Limb (tissue), 2 donors: ENCODE data around the gene CDH13.
A peak's percentile ranks its signal among the peaks of the same experiment; 100 is the strongest.

Experiments
- DNase-seq, 2 donors: peaks; one replicate each; pipeline ENCODE4 v3.0.0-alpha.2; 2016; ENCODE audit errors: extremely low spot score in 2 of 2

Gene CDH13

DNA sequence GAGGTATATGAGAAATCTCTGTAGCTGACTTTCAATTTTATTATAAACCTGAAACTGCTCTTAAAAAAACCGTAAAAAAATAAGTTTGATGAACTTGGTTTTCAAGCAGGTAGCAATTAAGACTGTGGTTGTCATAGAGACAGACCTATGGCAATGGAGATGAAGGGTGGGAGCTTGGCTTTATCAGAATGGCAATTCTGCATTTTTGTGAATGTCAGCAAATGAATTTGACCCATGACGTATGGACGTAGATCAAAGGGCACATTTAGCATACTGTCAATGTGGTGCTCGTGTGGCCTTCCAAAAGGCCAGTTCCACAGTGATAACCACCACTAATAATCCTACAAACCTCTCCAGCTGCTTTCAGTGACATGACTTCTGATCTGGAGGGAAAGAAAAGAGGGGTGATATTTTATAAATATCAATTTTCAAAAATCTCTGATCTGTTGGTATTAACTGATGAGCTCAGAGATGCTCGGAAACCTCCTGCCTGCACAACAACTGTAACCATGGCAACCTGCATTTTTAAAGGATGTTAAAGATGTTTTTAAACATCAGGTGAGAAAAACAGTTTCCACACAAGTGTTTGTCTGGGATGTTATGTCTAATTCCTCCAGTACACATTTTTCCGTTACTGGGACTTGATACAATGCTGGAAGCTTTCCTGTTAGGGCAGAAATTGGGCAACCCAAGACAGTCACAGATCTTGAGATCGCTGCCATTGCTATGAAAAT lies 533.7 kb downstream of the CDH13 start:
- no peak for DNase-seq

GRCh38 chr16:83162791-83163190 lies 536.0 kb downstream of the CDH13 start:
- DNase-seq: no peak

DNA sequence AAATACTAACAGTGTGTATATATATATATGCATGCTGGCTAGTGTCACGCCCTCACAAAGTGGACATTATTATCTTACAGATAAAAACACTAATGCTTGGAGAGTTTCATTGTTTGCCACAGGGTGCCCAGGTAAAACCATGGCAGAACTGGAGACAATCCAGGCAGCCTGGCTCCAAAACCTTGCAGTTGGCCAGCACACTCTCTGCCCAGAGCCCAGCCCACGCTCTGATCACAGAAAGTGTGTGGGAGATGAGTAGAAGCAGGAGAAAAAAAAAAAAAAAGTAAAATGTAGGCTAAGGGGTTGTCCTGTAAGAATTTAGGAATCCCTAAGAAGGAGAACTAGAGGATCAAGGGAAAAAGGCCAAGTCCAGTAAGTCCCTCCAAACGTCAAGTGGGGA lies 538.0 kb downstream of the CDH13 start:
- no peak for DNase-seq

GRCh38 chr16:83171396-83171795 lies 544.6 kb downstream of the CDH13 start:
- no peak for DNase-seq

- no peak for DNase-seq
Measured at GRCh38 chr16:83174671-83175070, 547.9 kb downstream of the CDH13 start.

- DNase-seq: no peak
Measured at GRCh38 chr16:83176802-83177201, 550.0 kb downstream of the CDH13 start.

GRCh38 chr16:83185902-83186301 lies 559.1 kb downstream of the CDH13 start:
- DNase-seq: no peak

- DNase-seq: no peak
Measured at GRCh38 chr16:83187405-83187804, 560.6 kb downstream of the CDH13 start.

- DNase-seq: no peak
Measured at GRCh38 chr16:83196796-83197195, 570.0 kb downstream of the CDH13 start.

GRCh38 chr16:83197450-83197849 lies 570.7 kb downstream of the CDH13 start:
- DNase-seq: no peak

DNA sequence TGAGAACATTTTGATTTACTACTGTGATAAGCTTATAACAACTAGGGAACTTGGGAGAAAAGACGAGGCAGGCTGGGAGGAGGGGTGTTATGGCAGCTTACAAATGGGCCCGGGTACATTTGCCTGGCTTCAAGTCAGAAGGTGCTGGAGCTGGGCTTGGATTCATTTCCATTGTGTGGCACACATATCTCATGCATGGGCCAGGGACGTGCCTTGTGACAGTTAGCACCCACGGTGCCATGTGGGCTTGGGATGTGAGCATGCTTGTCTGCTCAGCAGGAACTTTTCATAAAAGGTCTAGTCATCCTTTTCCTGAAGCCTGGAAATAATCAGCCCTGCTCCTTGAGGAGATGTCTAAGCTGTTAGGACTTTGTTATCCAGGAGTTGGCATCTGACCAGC lies 572.2 kb downstream of the CDH13 start:
- DNase-seq: no peak

DNA sequence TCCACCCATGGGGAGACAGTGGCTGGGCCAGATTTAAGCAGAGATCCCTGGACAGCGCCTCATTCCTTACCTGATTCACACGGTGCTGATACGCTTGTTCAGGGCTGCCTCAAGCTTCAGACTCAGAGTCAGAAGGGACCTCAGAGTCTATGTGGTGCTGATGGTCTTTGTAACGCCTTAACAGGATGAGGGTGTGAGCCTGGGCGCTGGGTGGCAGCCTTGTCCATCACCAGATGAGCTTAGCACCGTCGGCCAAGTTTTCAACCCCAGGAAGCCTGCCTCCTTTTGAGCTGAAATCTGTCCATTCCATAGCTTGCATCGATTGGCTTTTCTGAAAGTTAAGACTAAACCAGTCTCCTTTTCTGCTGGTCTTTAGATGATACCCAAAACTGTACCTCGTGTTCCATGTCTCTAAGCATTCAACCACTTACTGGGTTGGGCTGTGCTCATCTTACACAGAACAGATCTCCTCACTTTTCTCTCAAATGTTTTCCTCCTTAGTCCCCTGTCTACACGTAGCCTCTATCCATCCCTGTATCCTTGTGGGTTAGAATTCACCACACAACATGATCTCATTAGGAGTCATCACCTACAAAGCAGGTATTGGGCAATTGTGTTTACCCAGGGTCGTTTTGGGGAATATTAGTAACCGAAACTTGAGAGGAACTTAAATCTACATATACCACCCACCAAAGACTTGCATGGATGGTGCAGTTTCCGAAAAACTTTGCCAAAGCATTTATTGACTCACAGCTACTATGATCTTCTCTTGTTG lies 573.4 kb downstream of the CDH13 start:
- DNase-seq: no peak

GRCh38 chr16:83201748-83202147 lies 575.0 kb downstream of the CDH13 start:
- DNase-seq: no peak

- DNase-seq: no peak
Measured at GRCh38 chr16:83205896-83206295, 579.1 kb downstream of the CDH13 start.

DNA sequence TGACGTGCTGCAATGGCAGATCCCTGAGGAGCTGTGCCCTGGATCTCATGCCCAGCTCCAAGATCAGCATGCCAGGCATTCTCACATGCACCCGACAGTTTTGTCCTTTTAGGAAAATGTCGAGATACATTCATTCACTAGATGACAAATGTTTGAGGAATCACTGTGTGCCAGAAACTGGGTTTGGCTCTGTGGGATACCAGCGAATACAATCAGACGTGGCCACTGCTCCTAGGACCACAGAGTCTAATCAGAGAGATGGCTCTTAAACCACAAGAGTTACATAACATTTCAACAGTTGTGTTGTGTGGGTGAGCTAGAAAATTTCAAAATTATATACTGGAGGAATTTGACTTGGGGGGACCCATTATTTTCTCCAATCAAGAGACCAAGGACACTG lies 579.7 kb downstream of the CDH13 start:
- DNase-seq: no peak

DNA sequence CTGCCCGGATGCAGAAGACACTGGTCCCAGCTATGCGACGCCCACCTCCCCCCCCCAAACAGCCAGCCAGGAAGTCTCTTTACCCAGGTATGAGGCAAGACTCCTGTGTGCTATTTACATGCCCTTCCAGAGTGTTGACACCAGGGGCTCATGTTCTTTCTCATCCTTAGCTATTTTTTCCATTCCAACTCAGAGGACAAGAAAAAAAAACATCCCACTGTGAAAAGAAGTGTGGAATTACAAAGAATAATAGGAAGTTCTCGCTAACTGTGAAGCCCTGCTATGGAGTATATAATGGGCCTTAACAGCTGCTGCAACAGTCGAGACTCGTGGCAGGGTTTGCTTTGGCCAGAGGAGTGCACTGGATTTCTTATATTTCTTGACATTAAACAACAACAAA lies 584.9 kb downstream of the CDH13 start:
- peak in 1 of 2 donors; percentile 3 for DNase-seq

- no peak for DNase-seq
Measured at GRCh38 chr16:83212301-83212841, 585.6 kb downstream of the CDH13 start.

DNA sequence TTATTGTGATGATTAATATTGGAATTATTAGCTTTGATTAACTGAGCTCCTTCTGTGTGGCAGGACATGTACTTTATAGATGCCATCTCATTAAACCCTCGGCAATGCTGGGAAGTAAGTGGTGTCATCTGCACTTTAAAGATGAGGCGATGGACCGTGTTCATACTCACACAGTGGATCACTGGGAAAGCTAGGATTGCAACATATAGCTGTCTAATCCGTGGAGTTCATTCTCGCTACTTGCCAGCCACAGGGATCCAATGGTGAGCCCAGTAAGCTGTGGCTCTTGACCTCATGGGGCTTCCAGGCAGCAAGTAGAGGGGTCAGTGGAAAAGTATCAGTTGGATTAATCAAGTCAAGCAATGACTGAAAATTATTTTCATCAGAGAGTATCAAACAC lies 587.9 kb downstream of the CDH13 start:
- DNase-seq: no peak

- DNase-seq: peak in 1 of 2 donors; percentile 48
Measured at GRCh38 chr16:83215406-83216001, 588.7 kb downstream of the CDH13 start.

DNA sequence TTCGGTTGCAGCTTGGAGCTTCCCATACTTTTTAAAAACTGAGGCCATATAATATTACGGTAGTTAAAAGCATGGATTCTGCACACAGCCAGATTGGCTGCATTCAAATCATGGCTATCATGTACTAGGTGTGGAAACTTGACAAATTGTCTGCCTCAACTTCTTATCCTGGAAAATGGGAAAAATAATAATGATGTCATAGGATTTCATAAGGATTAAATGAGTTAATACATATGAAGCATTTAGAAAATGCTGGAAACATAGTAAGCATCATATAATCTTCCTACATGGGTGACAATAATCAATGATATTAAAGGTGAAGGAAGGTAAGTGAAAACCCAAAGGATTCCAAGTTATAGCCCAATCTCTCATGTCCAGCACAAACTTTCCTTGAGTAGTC lies 592.5 kb downstream of the CDH13 start:
- DNase-seq: no peak

DNA sequence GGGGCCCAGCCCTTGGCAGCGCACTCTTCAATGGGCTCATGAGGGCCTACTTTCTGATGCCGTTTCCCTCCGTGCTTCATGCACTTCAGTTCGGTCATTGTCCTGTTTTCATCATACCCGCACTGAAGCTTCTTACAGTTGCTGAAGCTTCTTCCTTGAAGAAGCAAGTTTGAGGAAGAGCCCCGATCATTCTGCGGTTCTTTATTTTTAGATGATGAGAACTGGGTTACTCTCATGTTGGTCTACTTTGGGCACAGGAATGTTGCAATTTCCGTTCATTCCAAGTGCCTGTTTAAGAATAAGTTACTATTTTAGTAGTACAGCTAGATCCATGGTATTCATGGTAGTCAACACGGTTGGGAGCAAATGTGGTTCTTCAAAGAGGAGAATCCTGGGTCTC lies 593.3 kb downstream of the CDH13 start:
- no peak for DNase-seq

DNA sequence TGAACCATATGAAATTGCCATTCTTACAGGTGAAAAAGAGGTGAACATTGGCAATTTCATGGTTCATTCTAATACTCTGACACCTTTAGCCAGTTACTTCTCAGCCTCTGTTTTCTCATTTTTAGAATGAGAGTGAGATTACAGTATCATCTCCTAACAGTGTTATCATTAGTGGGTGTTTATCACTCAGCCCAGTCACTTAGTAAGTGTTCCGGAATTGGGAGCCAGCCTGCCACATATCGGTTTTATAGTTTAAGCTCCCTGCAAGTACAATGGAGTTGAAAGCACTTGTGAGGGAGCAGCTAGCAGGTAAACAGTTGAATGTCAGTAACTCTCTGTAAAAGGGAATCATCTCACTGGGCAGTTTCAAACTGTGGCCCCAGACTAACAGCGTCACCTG lies 597.9 kb downstream of the CDH13 start:
- DNase-seq: no peak
